M059J (cell line): ENCODE results near the gene ALPG. TPM values are rescaled to one million over a fixed set of nuclear protein-coding genes. Genes with fewer than 3 reads are reported as not detected.
"Not testable (repeated sequence)": the region's sequence is repeated elsewhere in the genome, so short reads cannot be mapped to it uniquely, and the experiment has no call there.

Experiments used
- DNase-seq: peaks from one replicate; pipeline ENCODE4 v3.0.0-alpha.2; 2012; ENCODE audit warnings: low read depth
- total RNA-seq: library from RNA; depleted of rRNA; stranded (reverse); fragments of >200 nt; shearing (Covaris generic); gene quantifications from 2 replicates; pipeline ENCODE4 v1.2.3, GENCODE V29; 2014

ALPG gene
- total RNA-seq, 1 experiment from 2014 or later: not detected

DNA sequence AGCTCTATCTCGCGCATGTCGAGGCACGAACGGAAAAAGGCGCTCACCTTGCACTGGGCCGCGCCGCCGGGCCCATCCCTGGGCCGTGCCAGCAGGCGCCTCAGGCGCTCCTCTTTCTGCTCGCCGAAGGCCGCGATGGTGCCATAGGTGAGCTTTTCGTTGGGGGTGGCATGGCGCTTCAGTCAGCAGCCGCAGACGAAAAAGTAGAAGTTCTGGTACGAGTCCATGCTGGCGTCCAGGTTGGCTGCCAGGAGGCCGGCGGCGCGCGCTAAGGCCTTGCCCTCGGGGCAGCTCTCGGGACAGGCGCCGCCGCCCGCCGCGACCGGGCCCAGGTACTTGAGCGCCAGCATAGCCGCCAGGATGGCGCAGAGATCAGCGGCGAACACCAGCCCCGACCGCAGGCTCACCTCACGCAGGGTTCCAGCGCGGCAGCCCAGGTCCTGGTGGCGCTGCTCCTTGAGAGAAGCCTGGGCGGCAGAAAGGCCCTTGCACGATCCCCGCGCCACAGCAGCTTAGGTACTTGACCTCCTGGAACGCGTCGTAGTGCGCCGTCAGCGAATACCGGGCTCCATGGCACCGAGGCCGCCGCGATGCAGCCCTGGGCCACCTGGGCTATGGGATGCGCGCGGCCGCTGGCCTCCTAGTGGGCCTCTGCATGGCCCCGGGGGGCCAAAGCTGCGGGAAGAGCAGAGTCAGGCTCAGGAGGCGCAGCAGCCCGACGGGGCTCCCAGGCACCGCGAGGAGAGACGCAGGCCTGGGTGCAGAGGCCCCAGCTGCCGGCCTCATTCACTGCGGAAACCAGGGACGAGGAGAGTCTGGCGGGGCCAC lies 12.8 kb downstream of the ALPG start:
- no peak for DNase-seq

DNA sequence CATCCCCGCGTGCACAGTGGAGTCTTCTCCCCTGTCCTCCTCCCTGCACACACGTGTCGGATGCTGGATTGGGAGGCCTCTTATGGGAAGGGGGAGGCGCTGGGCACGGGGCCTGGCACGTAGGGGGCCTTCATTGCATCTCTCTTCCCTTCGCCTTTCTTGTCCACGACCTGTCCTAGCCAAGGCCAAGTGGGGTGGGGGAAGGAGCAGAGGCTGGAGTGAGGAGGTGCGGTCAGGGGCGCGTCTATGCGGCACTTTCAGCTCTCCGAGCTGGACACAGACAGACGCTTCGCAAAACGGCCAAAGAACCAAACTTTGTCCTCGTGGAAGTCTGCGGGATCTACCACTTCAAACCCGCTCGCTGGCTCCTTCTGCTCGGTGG lies 13.4 kb downstream of the ALPG start:
- DNase-seq: no peak

DNA sequence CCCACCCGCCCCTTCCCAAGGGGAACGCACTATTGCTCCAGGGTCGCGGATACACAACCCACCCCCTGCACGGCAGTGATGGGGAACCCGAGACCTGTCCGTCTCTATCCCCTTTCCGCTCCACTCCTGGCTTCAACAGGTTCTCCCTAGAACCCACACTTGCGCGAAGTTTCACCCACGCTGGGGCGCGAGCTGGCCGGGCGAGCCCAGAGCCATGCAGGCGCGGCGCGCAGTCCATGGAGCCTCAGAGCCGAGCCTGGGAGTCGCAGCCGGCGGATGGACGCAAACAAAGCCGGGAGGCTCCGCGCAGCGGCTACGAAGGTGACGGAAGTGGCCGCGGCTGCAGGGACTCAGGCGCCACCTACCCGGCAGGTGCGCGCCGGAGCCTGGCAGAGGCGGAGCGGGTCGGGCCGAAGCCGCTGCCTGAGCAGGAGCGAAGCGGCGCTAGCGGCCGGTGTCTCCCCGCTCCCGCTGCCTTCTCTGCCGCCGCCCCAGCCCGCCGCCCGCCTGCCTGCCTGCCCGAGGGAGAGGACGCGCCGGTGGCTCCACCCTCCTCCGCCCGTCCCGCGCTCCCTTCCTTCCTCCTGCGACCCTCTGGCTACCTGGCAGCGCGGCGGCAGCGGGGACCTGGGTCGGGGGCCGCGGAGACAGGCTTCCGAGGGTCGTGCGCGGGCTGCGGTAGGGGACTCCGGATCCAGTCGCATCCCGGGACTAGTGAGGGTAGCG lies 14.0 kb downstream of the ALPG start:
- DNase-seq: no peak

DNA sequence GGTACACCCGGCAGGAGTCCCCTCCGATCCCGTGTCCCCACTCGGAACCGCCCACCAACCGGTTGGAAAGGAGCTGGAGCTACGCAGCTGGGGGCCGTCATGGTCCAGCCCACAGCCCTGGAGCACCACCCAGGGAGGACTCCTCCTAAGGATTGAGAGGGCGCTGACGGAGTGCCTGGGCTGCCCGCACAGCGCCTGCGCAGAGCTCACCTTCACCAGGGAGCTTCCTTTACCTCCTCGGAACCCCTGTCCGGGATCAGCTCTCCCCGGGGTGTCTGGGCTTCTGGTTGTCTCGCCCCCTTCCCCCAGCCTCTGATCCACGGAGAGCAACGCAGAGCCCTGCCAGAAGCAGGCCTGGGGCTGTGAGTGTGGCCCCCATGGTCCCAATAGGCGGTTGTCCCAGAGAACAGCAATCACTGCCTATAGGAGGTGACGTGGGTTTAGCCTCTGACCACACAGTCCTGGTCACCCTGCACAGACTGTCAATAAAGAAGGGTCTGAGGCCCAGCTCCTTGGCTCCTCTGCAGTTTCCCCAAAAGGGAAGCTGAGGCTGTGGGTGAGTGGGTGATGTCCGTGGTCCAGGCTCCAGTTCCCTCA lies 14.6 kb downstream of the ALPG start:
- DNase-seq: no peak

- no peak for DNase-seq
Measured at GRCh38 chr2:232422051-232422450, 15.4 kb downstream of the ALPG start.

- not testable (repeated sequence) for DNase-seq
Measured at GRCh38 chr2:232422996-232423395, 16.4 kb downstream of the ALPG start.

DNA sequence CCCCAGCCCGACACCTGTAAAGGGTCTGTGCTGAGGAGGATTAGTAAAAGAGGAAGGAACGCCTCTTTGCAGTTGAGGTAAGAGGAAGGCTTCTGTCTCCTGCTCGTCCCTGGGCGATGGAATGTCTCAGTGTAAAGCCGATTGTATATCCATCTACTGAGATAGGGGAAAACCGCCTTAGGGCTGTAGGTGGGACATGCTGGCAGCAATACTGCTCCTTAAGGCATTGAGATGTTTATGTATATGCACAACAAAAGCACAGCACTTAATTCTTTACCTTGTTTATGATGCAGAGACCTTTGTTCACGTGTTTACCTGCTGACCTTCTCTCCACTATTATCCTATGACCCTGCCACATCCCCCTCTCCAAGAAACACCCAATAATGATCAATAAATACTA lies 16.8 kb downstream of the ALPG start:
- not testable (repeated sequence) for DNase-seq

GRCh38 chr2:232431705-232432590 lies 25.3 kb downstream of the ALPG start:
- DNase-seq: no peak

DNA sequence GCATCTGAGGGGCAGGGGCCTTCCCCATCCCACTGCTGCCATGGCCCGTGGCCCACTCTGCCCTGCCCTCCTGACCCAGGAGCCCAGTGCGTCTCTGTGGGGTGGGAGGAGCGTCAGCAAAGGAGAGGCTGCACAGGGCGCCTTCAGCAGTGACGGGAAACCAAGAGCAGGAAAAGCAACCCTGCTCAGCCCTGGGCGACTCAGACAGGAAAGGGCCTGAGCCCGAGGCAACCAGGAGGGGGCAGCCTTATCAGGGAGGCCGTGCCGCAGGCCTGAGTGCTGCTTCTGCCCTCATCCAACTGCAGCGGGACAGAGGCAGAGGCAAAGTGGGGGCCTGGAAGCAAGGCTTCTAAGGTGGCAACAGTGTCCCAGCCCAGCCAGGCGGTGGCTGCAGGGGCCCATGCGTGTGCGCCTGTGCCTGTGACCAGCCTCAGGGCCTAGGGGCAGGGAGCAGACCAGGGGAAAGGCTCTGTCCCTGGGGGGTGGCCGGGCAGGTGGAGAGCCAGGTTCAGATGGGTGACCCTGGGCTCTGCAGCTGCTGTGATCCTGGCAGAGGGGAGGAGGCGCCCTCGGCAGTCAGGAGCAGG lies 26.0 kb downstream of the ALPG start:
- no peak for DNase-seq

DNA sequence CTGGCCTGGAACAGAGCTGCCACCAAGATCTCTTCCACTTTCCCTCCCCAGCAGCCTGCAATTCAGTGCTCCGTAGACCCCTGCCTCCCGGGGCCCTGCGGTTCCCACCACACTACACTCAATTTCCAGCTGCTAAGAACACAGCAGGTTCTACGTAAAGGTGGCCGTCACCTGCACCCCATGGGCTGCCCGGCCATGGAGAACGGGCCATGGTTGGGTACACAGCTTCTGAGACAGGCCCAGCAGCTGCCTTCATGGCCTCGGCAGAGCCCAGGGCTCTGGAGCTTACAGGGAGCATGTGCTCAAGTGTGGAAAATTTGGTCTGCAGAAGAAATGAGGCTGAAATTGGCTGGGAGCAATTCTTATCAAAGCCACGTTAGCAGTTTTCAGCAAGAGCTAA lies 27.0 kb downstream of the ALPG start:
- DNase-seq: not testable (repeated sequence)

DNA sequence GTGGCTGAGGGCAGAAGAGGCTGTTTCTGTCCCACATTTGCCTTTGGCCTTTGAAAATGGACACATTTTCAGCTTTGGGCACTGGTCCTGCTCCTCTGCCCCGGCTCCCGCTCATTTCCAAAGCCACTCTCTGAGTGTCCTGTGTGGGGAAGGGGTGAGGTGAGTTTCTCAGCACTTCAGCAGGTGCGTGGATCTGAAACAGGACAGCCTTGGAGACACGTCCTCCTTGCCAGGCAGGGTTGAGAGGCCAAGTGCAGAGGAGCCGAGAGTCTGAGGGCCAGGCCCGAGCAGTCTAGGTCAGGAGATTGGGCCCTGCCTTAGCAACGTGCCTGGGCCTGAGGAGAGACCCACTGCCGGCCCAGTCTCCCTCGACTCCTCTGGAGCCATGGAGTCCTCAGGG lies 27.4 kb downstream of the ALPG start:
- DNase-seq: no peak

GRCh38 chr2:232434563-232435374 lies 28.1 kb downstream of the ALPG start:
- no peak for DNase-seq

DNA sequence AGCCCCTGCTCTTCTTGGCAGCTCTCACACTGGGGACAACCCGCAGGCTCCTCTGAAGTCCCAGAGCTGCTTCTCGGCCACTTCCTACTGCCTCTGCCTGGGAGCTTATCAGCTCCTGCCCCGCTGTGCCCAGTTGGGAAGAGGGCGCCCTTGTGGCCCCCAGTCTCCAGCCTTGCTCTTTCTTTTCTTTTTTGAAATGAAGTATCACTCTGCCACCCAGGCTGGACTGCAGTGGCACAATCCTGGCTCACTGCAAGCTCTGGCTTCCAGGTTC lies 28.7 kb downstream of the ALPG start:
- DNase-seq: no peak

GRCh38 chr2:232435805-232436204 lies 29.2 kb downstream of the ALPG start:
- DNase-seq: no peak

DNA sequence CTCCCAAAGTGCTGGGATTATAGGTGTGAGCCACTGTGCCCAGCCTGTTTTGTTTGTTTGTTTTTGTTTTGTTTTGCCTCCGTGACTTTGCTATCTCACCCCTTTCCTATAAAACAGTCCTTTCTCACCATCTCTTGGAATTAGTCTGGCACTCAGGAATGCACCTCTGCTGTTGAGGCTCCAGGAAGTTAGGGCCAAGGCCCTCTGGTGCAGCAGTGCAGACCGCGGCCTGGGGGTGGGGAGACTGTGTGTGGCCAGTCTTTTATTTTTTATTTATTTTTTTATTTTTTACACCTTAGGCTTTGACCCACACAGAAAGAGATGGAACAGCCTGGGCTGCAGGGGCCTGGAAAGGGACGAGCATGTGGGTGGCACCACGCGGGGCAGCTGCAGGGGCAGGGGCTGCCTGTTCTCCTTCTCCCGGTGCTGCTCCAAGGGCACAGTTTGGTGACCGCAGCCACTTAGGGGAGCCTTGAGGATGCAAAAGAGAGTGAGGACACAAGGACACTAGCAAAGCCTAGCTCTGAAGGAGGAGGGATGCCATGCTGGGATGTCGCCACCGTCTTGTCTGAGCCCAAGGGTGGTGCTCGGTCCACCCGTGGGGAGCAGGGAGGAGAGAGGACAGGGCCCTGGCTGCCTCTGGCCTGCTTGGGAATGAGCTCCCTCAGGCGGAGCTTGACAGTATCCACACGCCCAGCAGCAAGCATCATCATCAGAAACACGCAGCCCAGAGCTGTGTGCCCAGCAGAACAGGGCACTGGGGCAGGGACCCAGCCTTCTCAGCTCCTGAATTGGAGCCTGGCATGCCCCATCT lies 29.9 kb downstream of the ALPG start:
- DNase-seq: peak; percentile 51

GRCh38 chr2:232437195-232437571 lies 30.5 kb downstream of the ALPG start:
- DNase-seq: no peak

DNA sequence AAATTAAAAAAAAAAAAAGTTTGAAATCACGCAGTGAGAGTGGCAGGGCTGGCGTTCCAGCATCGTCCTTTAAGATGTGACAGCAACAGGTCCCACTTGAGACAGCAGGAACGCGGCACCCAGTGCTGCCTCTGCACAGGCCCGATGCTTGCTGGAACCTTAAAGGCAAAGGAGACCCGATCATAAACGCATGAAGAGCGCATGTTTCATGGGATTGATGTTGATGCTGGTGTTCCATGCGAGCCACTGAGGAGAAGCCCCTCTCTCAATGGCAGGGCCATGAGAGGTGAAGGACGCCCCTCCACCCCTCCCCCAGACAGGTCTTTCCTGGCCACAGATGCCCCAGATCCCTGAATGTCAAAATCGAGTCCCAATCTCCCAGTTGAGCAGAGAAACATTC lies 31.4 kb downstream of the ALPG start:
- no peak for DNase-seq

GRCh38 chr2:232438951-232439757 lies 32.5 kb downstream of the ALPG start:
- DNase-seq: no peak

- no peak for DNase-seq
Measured at GRCh38 chr2:232439758-232440135, 33.1 kb downstream of the ALPG start.
